Activated CD4-positive, alpha-beta memory T cell treated with anti-CD3 and anti-CD28 coated beads, Interleukin-2, amount 10 ng/mL, durations not matched to agents 7 days and 5 days (primary cell): ENCODE results near the gene MARK1. TPM values are rescaled to one million over a fixed set of nuclear protein-coding genes. Genes with fewer than 3 reads are reported as not detected.
"Not testable (repeated sequence)": the region's sequence is repeated elsewhere in the genome, so short reads cannot be mapped to it uniquely, and the experiment has no call there.

Source experiments
- CTCF ChIA-PET: fragments of 350-600 bp; sonication (Branson Sonifier 250); formaldehyde crosslinking; loops from one replicate; lab custom pipeline; 2021; ENCODE audit warnings: antibody characterized with exemption, inconsistent platforms; lab: Charles Lee
- POLR2A ChIA-PET: fragments of 350-600 bp; sonication (Branson Sonifier 250); formaldehyde crosslinking; loops from one replicate; lab custom pipeline; 2021; ENCODE audit warnings: antibody characterized with exemption; lab: Charles Lee
- DNase-seq: peaks from one replicate; pipeline ENCODE4 v3.0.0-alpha.2; 2020
- H3K27ac Mint-ChIP-seq: one replicate; pipeline ENCODE4 v1.8.0; 2021; ENCODE audit warnings: mild to moderate bottlenecking, mixed read lengths
- H3K27me3 Mint-ChIP-seq: one replicate; pipeline ENCODE4 v1.8.0; 2021; ENCODE audit warnings: mixed read lengths
- H3K36me3 Mint-ChIP-seq: one replicate; pipeline ENCODE4 v1.8.0; 2021; ENCODE audit warnings: low read depth, mixed read lengths
- H3K4me1 Mint-ChIP-seq: one replicate; pipeline ENCODE4 v1.8.0; 2021; ENCODE audit warnings: mixed read lengths
- H3K4me3 Mint-ChIP-seq: one replicate; pipeline ENCODE4 v1.8.0; 2021; ENCODE audit warnings: mild to moderate bottlenecking, mixed read lengths
- H3K9me3 Mint-ChIP-seq: one replicate; pipeline ENCODE4 v1.8.0; 2021; ENCODE audit warnings: mixed read lengths
- total RNA-seq, 2 experiments: library from RNA; stranded (reverse); gene quantifications; one replicate each; pipeline ENCODE4 v1.2.3, GENCODE V29; 2021

MARK1 gene
- total RNA-seq, 2 experiments from 2014 or later = not detected

DNA sequence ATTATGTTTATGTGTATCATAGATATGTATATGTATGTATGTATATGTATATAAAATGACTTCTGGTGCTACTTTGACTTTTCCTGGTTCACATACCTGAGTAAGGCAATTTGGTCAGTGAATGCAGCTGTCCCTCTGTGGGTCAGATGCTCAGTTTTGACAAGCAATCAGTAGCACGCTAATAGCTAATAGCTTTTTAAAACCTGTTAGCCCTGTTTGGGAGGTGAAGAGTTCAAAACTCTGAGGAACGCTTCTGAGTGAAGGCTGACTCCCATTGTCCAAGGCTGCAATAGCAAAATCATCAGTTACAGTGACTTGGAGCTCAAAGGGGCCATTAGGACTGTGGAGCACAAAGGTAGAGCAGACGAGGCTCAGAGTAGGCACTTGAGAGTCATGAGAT lies 67.2 kb downstream of the MARK1 start:
- H3K4me1 Mint-ChIP-seq = no peaks in the 10 kb centered on the region
- no peaks in the 10 kb centered on the region for H3K9me3 Mint-ChIP-seq
- no peaks in the 10 kb centered on the region for H3K36me3 Mint-ChIP-seq
- H3K27me3 Mint-ChIP-seq = peaks cover 2% of the 10 kb centered on the region
- POLR2A ChIA-PET = no interaction called here
- no peak for DNase-seq
- CTCF ChIA-PET = no interaction called here
- H3K4me3 Mint-ChIP-seq = no peak overlapping the region
- no peak overlapping the region for H3K27ac Mint-ChIP-seq

DNA sequence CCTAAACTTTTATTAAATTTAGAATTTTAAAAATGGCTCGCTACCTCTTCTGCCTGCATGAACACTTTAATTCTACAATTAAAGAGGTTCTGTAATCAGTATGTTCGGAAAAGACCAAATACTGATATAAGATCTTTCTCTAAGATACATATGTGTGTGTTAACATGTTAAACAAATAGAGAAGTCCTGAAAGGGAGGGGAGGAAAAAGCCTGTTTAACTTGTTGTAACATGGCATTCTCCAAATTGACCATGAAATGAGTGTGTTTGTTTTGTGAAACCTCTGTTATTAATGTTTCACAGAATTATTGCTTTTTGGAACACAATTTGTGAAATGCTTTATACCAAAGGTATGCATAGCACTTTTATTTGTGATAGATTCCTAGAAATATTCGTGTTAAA lies 77.0 kb downstream of the MARK1 start:
- POLR2A ChIA-PET = no interaction called here
- Mint-ChIP-seq H3K36me3 (no peaks in the 10 kb centered on the region), H3K4me3 (no peak overlapping the region), H3K27me3 (no peaks in the 10 kb centered on the region), H3K4me1 (no peaks in the 10 kb centered on the region), H3K27ac (no peak overlapping the region), H3K9me3 (no peaks in the 10 kb centered on the region)
- CTCF ChIA-PET = no interaction called here
- DNase-seq = no peak

DNA sequence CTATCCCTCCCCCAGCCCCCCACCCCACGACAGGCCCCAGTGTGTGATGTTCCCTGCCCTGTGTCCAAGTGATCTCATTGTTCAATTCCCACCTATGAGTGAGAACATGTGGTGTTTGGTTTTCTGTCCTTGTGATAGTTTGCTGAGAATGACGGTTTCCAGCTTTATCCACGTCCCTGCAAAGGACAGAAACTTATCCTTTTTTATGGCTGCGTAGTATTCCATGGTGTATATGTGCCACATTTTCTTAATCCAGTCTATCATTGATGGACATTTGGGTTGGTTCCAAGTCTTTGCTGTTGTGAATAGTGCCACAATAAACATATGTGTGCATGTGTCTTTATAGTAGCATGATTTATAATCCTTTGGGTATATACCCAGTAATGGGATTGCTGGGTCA lies 77.7 kb downstream of the MARK1 start:
- H3K36me3 Mint-ChIP-seq, H3K27me3 Mint-ChIP-seq, H3K27ac Mint-ChIP-seq, H3K9me3 Mint-ChIP-seq, DNase-seq, CTCF ChIA-PET, H3K4me3 Mint-ChIP-seq, POLR2A ChIA-PET, H3K4me1 Mint-ChIP-seq: not testable (repeated sequence)

DNA sequence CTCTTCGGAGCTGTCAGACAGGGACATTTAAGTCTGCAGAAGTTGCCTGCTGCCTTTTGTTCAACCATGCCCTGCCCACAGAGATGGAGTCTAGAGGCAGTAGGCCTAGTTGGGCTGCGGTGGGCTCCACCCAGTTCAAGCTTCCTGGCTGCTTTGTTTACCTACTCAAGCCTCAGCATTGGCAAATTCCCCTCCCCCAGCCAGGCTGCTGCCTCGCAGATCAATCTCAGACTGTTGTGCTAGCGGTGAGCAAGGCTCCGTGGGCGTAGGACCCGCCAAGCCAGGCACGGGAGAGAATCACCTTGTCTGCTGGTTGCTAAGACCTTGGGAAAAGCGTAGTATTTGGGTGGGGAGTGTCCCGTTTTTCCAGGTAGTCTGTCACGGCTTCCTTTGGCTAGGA lies 83.2 kb downstream of the MARK1 start:
- POLR2A ChIA-PET, H3K4me1 Mint-ChIP-seq, H3K36me3 Mint-ChIP-seq, H3K9me3 Mint-ChIP-seq, DNase-seq, H3K27ac Mint-ChIP-seq, H3K27me3 Mint-ChIP-seq, CTCF ChIA-PET, H3K4me3 Mint-ChIP-seq: not testable (repeated sequence)

DNA sequence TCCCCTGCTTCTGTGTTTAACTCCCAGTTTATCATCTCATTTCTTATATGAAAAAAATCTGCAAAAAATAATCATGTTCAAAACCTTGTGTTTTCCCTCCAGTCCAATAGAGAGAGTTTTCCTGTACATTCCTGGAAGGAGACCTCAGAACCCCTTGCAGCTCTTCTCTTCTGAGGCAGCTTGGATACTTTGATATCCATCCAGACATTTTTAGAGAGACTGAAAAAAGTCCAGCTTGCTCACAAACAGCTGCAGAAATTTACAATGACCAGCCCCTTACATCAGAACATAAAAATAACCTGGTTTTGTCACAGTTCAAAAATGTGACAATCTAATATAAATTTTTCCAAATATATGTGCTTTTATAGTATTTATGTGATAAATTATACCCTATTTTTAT lies 88.9 kb downstream of the MARK1 start:
- ChIA-PET CTCF (no interaction called here), POLR2A (no interaction called here)
- Mint-ChIP-seq H3K36me3 (no peaks in the 10 kb centered on the region), H3K27me3 (no peaks in the 10 kb centered on the region), H3K4me3 (no peak overlapping the region), H3K27ac (no peak overlapping the region), H3K9me3 (no peaks in the 10 kb centered on the region), H3K4me1 (no peaks in the 10 kb centered on the region)
- no peak for DNase-seq

DNA sequence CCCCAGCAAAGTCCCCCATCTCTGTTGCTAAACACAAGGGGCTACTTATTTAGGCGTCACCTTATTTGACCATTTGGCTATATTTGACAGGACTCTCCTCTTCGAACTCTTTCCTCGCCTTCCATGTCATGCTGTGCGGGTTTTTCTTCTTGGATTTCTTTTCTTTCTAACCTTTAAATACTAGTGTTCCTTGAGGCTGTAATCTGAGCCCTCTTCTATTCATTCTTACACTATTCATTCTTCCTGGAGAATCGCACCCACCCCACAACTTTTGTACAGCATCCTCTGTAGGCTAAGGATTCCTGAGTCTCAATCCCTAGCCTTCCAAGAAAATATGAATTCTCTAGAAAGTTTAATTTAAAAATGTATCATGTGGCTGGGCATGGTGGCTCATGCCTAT lies 100.5 kb downstream of the MARK1 start:
- H3K4me1 Mint-ChIP-seq = no peaks in the 10 kb centered on the region
- no peaks in the 10 kb centered on the region for H3K36me3 Mint-ChIP-seq
- peaks cover 3% of the 10 kb centered on the region for H3K27me3 Mint-ChIP-seq
- no peaks in the 10 kb centered on the region for H3K9me3 Mint-ChIP-seq
- POLR2A ChIA-PET = no interaction called here
- CTCF ChIA-PET = no interaction called here
- no peak overlapping the region for H3K27ac Mint-ChIP-seq
- DNase-seq = no peak
- H3K4me3 Mint-ChIP-seq = no peak overlapping the region

DNA sequence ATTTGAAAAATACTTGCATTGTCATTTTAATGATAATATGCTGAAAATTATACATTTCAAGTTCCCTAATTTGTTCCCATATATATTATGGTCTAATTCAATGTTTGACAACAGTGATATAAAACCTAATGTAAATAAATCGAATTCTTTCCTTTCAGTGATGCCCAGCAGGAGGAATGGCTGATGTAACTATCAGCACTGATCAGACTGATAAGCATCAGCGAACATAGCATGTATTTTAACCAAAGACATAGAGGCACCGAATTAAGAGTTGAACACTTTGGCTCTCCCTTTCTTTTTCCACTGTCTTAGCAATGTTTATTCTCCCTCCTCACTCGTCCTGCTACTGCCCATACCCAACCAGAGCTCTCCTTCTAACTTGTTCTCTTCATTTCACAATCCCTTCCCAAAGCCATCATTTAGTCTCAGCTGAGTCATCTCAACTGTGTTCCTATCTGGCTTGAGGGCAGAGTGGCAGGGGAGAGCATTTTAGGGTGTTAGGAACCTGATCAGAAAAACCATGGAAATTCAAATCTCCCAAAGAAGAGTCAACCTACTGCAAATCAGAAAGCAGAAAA lies 103.4 kb downstream of the MARK1 start:
- CTCF ChIA-PET = no interaction called here
- H3K9me3 Mint-ChIP-seq = no peaks in the 10 kb centered on the region
- POLR2A ChIA-PET = no interaction called here
- H3K27me3 Mint-ChIP-seq = peaks cover 4% of the 10 kb centered on the region
- DNase-seq = no peak
- H3K4me1 Mint-ChIP-seq = no peaks in the 10 kb centered on the region
- no peak overlapping the region for H3K27ac Mint-ChIP-seq
- H3K4me3 Mint-ChIP-seq = no peak overlapping the region
- no peaks in the 10 kb centered on the region for H3K36me3 Mint-ChIP-seq

DNA sequence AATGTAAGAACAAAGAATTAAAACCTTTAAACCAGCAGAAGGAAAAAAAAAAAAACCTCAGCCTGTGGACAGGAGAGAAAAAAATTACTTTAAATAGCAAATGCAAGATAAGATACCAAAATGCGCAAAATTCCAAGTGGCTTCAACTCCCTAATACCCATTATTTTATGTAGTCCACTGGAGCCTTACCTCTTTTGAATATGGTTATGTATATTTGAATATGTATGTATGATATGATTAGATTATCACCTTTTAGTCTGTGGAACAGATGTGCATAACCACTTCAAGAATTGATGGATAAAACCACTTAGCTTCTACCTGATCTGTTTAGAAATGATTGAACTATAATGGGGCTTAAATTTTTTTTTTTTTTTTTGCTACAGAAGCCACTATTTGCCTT lies 109.8 kb downstream of the MARK1 start:
- Mint-ChIP-seq H3K36me3 (no peaks in the 10 kb centered on the region), H3K27ac (no peak overlapping the region), H3K4me3 (no peak overlapping the region), H3K4me1 (no peaks in the 10 kb centered on the region), H3K27me3 (peaks cover 8% of the 10 kb centered on the region), H3K9me3 (no peaks in the 10 kb centered on the region)
- ChIA-PET POLR2A (no interaction called here), CTCF (no interaction called here)
- DNase-seq = no peak

DNA sequence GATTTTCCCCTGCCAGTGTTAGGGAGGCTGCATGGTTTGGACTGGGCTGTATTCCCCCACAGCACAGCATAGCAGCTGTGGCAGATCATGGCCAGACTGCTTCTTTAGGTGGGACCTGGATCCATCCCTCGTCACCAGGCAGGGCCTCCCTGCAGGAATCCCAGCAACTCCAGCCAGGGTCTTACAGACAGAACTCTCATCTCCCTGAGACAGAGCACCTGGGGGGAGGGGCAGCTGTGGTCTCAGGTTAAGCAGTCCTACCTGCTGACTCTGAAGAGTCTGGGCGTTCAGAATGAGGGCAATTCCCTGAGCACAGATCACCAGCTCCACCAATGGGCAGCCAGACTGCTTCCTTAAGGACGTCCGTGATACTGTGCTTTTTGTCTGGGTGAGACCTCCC lies 114.3 kb downstream of the MARK1 start:
- ChIA-PET POLR2A (no interaction called here), CTCF (no interaction called here)
- Mint-ChIP-seq H3K27me3 (peaks cover 3% of the 10 kb centered on the region), H3K36me3 (no peaks in the 10 kb centered on the region), H3K27ac (no peak overlapping the region), H3K9me3 (no peaks in the 10 kb centered on the region), H3K4me3 (no peak overlapping the region), H3K4me1 (no peaks in the 10 kb centered on the region)
- no peak for DNase-seq

DNA sequence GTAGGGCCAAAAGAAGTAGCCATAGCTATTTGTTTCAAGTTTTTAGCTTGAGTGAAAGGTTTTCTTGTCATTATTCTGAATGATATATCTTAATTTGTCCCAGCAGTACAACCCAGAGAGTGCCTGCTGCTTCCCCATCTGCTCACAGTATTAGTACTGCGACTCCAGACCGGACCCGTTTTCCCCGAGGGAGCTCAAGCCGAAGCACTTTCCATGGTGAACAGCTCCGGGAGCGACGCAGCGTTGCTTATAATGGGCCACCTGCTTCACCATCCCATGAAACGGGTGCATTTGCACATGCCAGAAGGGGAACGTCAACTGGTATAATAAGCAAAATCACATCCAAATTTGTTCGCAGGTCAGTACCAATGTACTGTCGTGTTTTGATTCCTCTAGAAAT lies 125.1 kb downstream of the MARK1 start:
- Mint-ChIP-seq H3K9me3 (no peaks in the 10 kb centered on the region), H3K4me3 (no peak overlapping the region), H3K27ac (no peak overlapping the region), H3K4me1 (no peaks in the 10 kb centered on the region), H3K36me3 (no peaks in the 10 kb centered on the region), H3K27me3 (peaks cover 4% of the 10 kb centered on the region)
- ChIA-PET CTCF (no interaction called here), POLR2A (no interaction called here)
- DNase-seq = no peak

DNA sequence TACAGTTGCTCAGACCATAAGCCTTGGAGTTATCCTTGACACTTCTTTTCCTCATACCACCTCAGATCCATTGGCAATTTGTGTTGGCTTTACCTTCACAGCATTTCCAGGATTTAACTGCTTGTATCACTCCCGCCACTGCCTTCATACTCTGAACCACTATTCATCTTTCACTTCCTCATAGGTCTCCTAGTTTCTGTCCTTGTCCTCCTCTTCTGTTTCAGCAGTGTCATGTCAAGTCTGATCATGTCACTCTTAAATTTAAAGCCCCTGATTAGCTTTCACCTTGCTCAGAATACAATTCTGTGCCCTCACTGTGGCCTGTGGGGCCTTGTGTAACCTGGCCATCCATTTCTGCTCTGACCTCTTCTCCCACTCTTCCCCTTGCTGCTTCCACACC lies 127.6 kb downstream of the MARK1 start:
- POLR2A ChIA-PET = no interaction called here

DNA sequence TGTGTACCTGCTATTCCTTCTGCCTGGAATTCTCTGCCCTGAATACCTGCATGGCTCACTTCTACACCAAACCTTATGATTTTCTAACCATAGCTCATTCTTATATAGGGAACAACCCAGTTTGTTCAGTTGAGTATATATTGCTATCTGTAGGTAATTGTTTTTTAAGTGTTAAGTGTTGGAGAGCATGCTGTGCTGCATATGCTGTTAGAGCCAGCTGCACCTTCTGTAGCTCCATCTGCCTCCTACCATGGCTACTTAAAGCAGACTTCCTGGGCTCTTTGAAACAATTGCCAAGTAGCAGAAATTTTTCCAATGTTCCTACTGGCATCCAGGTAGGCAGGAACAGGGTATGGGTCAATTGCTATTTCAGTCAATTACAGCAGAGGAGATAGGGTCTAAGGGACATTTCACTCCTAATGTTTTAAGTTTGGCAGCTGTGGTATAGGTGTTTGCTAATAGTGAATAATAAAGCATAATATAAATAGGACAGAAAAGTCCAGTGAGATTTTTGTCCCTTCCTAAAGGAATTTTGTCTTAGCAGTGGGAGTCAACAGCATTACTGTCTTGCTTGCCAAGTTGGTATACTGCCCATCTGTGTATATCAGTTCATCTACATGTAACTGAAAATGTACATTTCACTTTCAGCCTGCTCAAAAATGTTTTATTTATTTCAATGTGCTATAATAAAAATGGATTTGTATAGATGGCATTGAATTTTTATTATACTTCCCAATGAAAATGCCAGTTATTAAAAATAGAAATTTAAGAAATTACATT lies 128.2 kb downstream of the MARK1 start:
- Mint-ChIP-seq H3K4me1 (no peaks in the 10 kb centered on the region), H3K4me3 (no peak overlapping the region), H3K9me3 (no peaks in the 10 kb centered on the region), H3K27me3 (peaks cover 9% of the 10 kb centered on the region), H3K36me3 (no peaks in the 10 kb centered on the region), H3K27ac (no peak overlapping the region)
- no peak for DNase-seq
- CTCF ChIA-PET = no interaction called here
- POLR2A ChIA-PET = no interaction called here

More for the DNA sequence above, 127.6 kb downstream of the MARK1 start:
- Mint-ChIP-seq H3K27ac (no peak overlapping the region), H3K4me3 (no peak overlapping the region), H3K4me1 (no peaks in the 10 kb centered on the region), H3K9me3 (no peaks in the 10 kb centered on the region), H3K27me3 (peaks cover 4% of the 10 kb centered on the region), H3K36me3 (no peaks in the 10 kb centered on the region)
- CTCF ChIA-PET = no interaction called here
- DNase-seq = no peak

DNA sequence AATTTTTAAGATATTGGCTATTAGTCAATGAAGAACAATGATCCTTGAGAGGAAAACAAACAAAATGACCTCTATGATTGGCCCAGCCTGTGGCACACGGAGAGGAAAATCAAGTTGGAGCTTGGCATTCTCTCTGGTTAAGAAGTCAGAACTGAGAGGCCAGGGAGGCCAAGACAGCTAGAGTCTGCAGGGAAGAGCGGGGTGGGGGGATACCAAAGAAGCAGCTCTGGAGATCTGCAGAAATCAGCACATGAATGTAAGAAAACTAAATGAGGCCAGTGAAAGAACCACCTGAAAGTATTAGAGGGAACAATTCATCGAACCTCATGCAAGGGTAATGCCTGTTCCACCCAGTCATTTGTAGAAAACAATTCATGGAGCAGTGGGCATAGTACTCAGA lies 138.4 kb downstream of the MARK1 start:
- POLR2A ChIA-PET = no interaction called here
- DNase-seq = no peak
- H3K27me3 Mint-ChIP-seq = peaks cover 12% of the 10 kb centered on the region
- H3K4me1 Mint-ChIP-seq = no peaks in the 10 kb centered on the region
- H3K27ac Mint-ChIP-seq = no peak overlapping the region
- CTCF ChIA-PET = no interaction called here
- no peaks in the 10 kb centered on the region for H3K36me3 Mint-ChIP-seq
- H3K4me3 Mint-ChIP-seq = no peak overlapping the region
- H3K9me3 Mint-ChIP-seq = no peaks in the 10 kb centered on the region

DNA sequence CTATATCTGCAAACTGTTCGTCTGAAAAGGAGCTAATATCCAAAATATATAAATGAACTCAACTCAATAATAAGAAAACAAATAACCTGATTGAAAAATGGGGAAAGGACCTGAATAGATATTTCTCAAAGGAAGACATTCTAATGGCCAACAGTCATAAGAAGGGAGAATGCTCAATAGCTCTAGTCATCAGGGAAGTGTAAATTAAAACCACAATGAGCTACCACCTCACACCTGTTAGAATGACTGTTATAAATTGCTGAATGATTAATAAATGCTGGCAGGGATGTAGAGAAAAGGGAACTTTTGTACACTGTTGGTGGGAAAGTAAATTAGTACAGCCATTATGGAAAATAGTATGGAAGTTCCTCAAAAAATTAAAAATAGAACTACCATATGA lies 141.1 kb downstream of the MARK1 start:
- ChIA-PET CTCF (interaction anchor here (0.7 to 1.2 kb wide), 2 partner anchors 11 to 478 kb away, joined by 3 to 6 read pairs; no protein-coding TSS in a partner anchor), POLR2A (no interaction called here)
- Mint-ChIP-seq H3K27me3 (peaks cover 17% of the 10 kb centered on the region), H3K4me3 (no peak overlapping the region), H3K4me1 (no peaks in the 10 kb centered on the region), H3K27ac (no peak overlapping the region), H3K9me3 (no peaks in the 10 kb centered on the region), H3K36me3 (no peaks in the 10 kb centered on the region)
- no peak for DNase-seq
